IMR-90 (cell line): ENCODE results near the gene ARPC1A. TPM values are rescaled to one million over a fixed set of nuclear protein-coding genes. Genes with fewer than 3 reads are reported as not detected.

ENCODE experiments used
- ATAC-seq: fragments of 200-7000 bp; cut with Tn5 transposase; 2 replicates; pipeline ENCODE4 v1.9.1; 2020; ENCODE audit warnings: low read depth, mild to moderate bottlenecking, moderate library complexity
- BruUV-seq: library from RNA; stranded (reverse); fragments of 400-500 nt; replicated peaks from 2 replicates; lab custom pipeline; 2021; lab: Mats Ljungman, UMichigan
- CTCF ChIA-PET: fragments of 300-600 bp; formaldehyde crosslinking; extraction: SDS; loops from one replicate; lab custom pipeline; 2021; ENCODE audit warnings: antibody characterized with exemption; lab: Yijun Ruan, JAX
- POLR2A ChIA-PET: fragments of 300-600 bp; sonication (Branson Sonifier 250); formaldehyde crosslinking; loops from one replicate; lab custom pipeline; 2022; ENCODE audit warnings: antibody characterized with exemption; ENCODE audit not compliant: unreplicated experiment; lab: Charles Lee
- DNase-seq: peaks from one replicate; pipeline ENCODE4 v3.0.0; 2013
- H2AFZ ChIP-seq: replicated peaks from 2 replicates; pipeline ENCODE3; 2013; ENCODE audit warnings: low read length, mild to moderate bottlenecking; ENCODE audit not compliant: poor library complexity
- H2AK5ac ChIP-seq: 2 replicates; pipeline ENCODE4 v1.6.1; 2013; ENCODE audit warnings: low read depth, low read length, inconsistent platforms
- H2AK9ac ChIP-seq: replicated peaks from 2 replicates; pipeline ENCODE3; 2013; ENCODE audit warnings: mild to moderate bottlenecking, low read depth, low read length, moderate library complexity; ENCODE audit not compliant: poor library complexity
- H2BK120ac ChIP-seq: 2 replicates; pipeline ENCODE4 v1.6.1; 2013; ENCODE audit warnings: low read depth, low read length, inconsistent platforms
- H2BK15ac ChIP-seq: 3 replicates; pipeline ENCODE4 v1.6.1; 2013; ENCODE audit warnings: low read depth, low read length, inconsistent platforms
- H2BK20ac ChIP-seq: 2 replicates; pipeline ENCODE4 v1.6.1; 2013; ENCODE audit warnings: low read depth, mild to moderate bottlenecking, inconsistent platforms, low read length, moderate library complexity
- H2BK5ac ChIP-seq: 2 replicates; pipeline ENCODE4 v1.6.1; 2013; ENCODE audit warnings: mild to moderate bottlenecking, low read depth, low read length, inconsistent platforms; ENCODE audit not compliant: poor library complexity, severe bottlenecking
- H3K14ac ChIP-seq: replicated peaks from 2 replicates; pipeline ENCODE4 v1.6.1; 2013; ENCODE audit warnings: low read depth, low read length, inconsistent platforms
- H3K18ac ChIP-seq: 2 replicates; pipeline ENCODE4 v1.6.1; 2013; ENCODE audit warnings: low read depth, low read length, control low read depth
- H3K23ac ChIP-seq: 2 replicates; pipeline ENCODE4 v1.6.1; 2013; ENCODE audit warnings: low read depth, low read length, inconsistent platforms
- H3K27ac ChIP-seq: 2 replicates; pipeline ENCODE4 v1.5.1; 2013; ENCODE audit warnings: mild to moderate bottlenecking, control low read depth, low read length; ENCODE audit not compliant: insufficient read depth
- H3K27me3 ChIP-seq: 2 replicates; pipeline ENCODE4 v1.6.1; 2013; ENCODE audit warnings: low read length; ENCODE audit not compliant: control insufficient read depth, insufficient read depth
- H3K36me3 ChIP-seq: 2 replicates; pipeline ENCODE4 v1.6.1; 2013; ENCODE audit warnings: low read length, mixed read lengths; ENCODE audit not compliant: control insufficient read depth, insufficient read depth
- H3K4ac ChIP-seq: 2 replicates; pipeline ENCODE4 v1.6.1; 2013; ENCODE audit warnings: low read depth, low read length, inconsistent platforms
- H3K4me1 ChIP-seq: 2 replicates; pipeline ENCODE4 v1.6.1; 2013; ENCODE audit warnings: low read length, mixed read lengths; ENCODE audit not compliant: control insufficient read depth, insufficient read depth
- H3K4me2 ChIP-seq: 2 replicates; pipeline ENCODE4 v1.6.1; 2013; ENCODE audit warnings: low read depth, mild to moderate bottlenecking, control low read depth, low read length, moderate library complexity
- H3K4me3 ChIP-seq: 2 replicates; pipeline ENCODE4 v1.5.1; 2013; ENCODE audit warnings: low read depth, mild to moderate bottlenecking, control low read depth, low read length, moderate library complexity; ENCODE audit not compliant: insufficient read depth
- H3K56ac ChIP-seq: 2 replicates; pipeline ENCODE4 v1.6.1; 2013; ENCODE audit warnings: low read length, inconsistent platforms; ENCODE audit not compliant: insufficient read depth; ENCODE audit errors: extremely low read depth
- H3K79me1 ChIP-seq, 2 experiments: 2 replicates each; pipeline ENCODE4 v1.6.1; 2013; ENCODE audit warnings: low read length in 2 of 2, inconsistent platforms in 1 of 2, low read depth in 1 of 2
- H3K9ac ChIP-seq: 2 replicates; pipeline ENCODE4 v1.6.1; 2013; ENCODE audit warnings: low read depth, low read length, control low read depth
- H3K9me1 ChIP-seq: 2 replicates; pipeline ENCODE4 v1.6.1; 2013; ENCODE audit warnings: low read length, inconsistent platforms; ENCODE audit not compliant: insufficient read depth
- H3K9me3 ChIP-seq: 2 replicates; pipeline ENCODE4 v1.6.1; 2013; ENCODE audit warnings: low read length; ENCODE audit not compliant: control insufficient read depth, insufficient read depth
- H4K20me1 ChIP-seq: 2 replicates; pipeline ENCODE4 v1.6.1; 2013; ENCODE audit warnings: low read length, inconsistent platforms; ENCODE audit not compliant: insufficient read depth
- H4K5ac ChIP-seq: 2 replicates; pipeline ENCODE4 v1.6.1; 2013; ENCODE audit warnings: mild to moderate bottlenecking, low read depth, low read length, control low read depth
- H4K8ac ChIP-seq, 2 experiments: 2 replicates each; pipeline ENCODE4 v1.6.1; 2013; ENCODE audit warnings: low read depth in 2 of 2, low read length in 2 of 2, control low read depth in 1 of 2, inconsistent platforms in 1 of 2
- H4K91ac ChIP-seq: 2 replicates; pipeline ENCODE4 v1.6.1; 2013; ENCODE audit warnings: low read depth, low read length, inconsistent platforms; ENCODE audit not compliant: insufficient read depth
- BHLHE40 ChIP-seq: fragments of 150-350 bp; IDR thresholded peaks from 2 replicates; pipeline ENCODE4 v1.6.1; 2016; ENCODE audit warnings: mild to moderate bottlenecking, low read depth, low read length
- CEBPB ChIP-seq: IDR thresholded peaks from 2 replicates; pipeline ENCODE4 v1.6.1; 2012; ENCODE audit warnings: low read depth, low read length, improper control_type of control experiment
- CHD1 ChIP-seq: IDR thresholded peaks from 2 replicates; pipeline ENCODE4 v1.6.1; 2012; ENCODE audit warnings: low read depth, low read length, improper control_type of control experiment
- CTCF ChIP-seq: conservative IDR thresholded peaks from 2 replicates; pipeline ENCODE4 v1.5.1; 2012; ENCODE audit warnings: mild to moderate bottlenecking, low read depth, low read length, improper control_type of control experiment
- ELK1 ChIP-seq: fragments of 150-350 bp; IDR thresholded peaks from 2 replicates; pipeline ENCODE4 v1.6.1; 2016; ENCODE audit warnings: low read depth, mild to moderate bottlenecking, low read length, moderate library complexity, borderline replicate concordance
- FOS ChIP-seq: fragments of 150-350 bp; IDR thresholded peaks from 2 replicates; pipeline ENCODE4 v1.6.1; 2016; ENCODE audit warnings: low read depth, low read length
- MAFK ChIP-seq: IDR thresholded peaks from 2 replicates; pipeline ENCODE4 v1.6.1; 2012; ENCODE audit warnings: low read depth, low read length, improper control_type of control experiment
- MAZ ChIP-seq: IDR thresholded peaks from 2 replicates; pipeline ENCODE4 v1.6.1; 2012; ENCODE audit warnings: low read depth, mild to moderate bottlenecking, low read length, improper control_type of control experiment, moderate library complexity, borderline replicate concordance
- MXI1 ChIP-seq: IDR thresholded peaks from 2 replicates; pipeline ENCODE4 v1.6.1; 2012; ENCODE audit warnings: low read depth, mild to moderate bottlenecking, low read length, moderate library complexity, borderline replicate concordance
- NFE2L2 ChIP-seq: fragments of 150-350 bp; IDR thresholded peaks from 2 replicates; pipeline ENCODE4 v1.6.1; 2016; ENCODE audit warnings: low read depth, mild to moderate bottlenecking, low read length
- POLR2A ChIP-seq: IDR thresholded peaks from 2 replicates; pipeline ENCODE4 v1.6.1; 2012; ENCODE audit warnings: mild to moderate bottlenecking, low read depth, low read length
- RAD21 ChIP-seq: IDR thresholded peaks from 2 replicates; pipeline ENCODE4 v1.6.1; 2012; ENCODE audit warnings: low read length, improper control_type of control experiment
- RCOR1 ChIP-seq: IDR thresholded peaks from 2 replicates; pipeline ENCODE4 v1.6.1; 2012; ENCODE audit warnings: mild to moderate bottlenecking, low read length, improper control_type of control experiment; ENCODE audit not compliant: insufficient replicate concordance
- RFX5 ChIP-seq: IDR thresholded peaks from 2 replicates; pipeline ENCODE4 v1.8.0; 2012; ENCODE audit warnings: low read depth, mild to moderate bottlenecking, low read length, moderate library complexity
- SMC3 ChIP-seq: fragments of 150-350 bp; IDR thresholded peaks from 2 replicates; pipeline ENCODE4 v1.6.1; 2016; ENCODE audit warnings: low read depth, mild to moderate bottlenecking, antibody characterized with exemption, low read length, moderate library complexity
- USF2 ChIP-seq: fragments of 150-350 bp; IDR thresholded peaks from 2 replicates; pipeline ENCODE4 v1.6.1; 2017; ENCODE audit warnings: mild to moderate bottlenecking, antibody characterized with exemption, low read length, low read depth
- WGBS, 2 experiments: methylation state at CpG; one replicate each; pipeline versions ENCODE4 v1.1.5 to v1.1.7; 2013; ENCODE audit warnings: missing lambda C conversion rate in 2 of 2; ENCODE audit not compliant: insufficient read length in 1 of 2; ENCODE audit errors: extremely low coverage in 2 of 2; 5-methylcytosine and 5-hydroxymethylcytosine counted together
- dilution Hi-C: fragments of 300-500 bp; cut with HindIII; formaldehyde crosslinking; loops from one replicate; pipeline ENCODE4 v1.14.3; 2018; ENCODE audit warnings: low sequenced_read_pairs; ENCODE audit not compliant: unreplicated experiment
- in situ Hi-C: fragments of 300-500 bp; cut with MboI; formaldehyde crosslinking; loops from 3 replicates; pipeline ENCODE4 v1.14.3; 2019; ENCODE audit warnings: low sequenced_read_pairs, inconsistent platforms, mixed read lengths
- intact Hi-C: fragments of 100-400 bp; cut with micrococcal nuclease; formaldehyde crosslinking; loops from 2 replicates; pipeline ENCODE4 v1.10.0; 2022
- polyA plus RNA-seq, 3 experiments: library from polyadenylated mRNA; depleted of rRNA; stranded (reverse); fragments of >200 nt; gene quantifications; 2 replicates each; pipeline ENCODE4 v1.2.3, GENCODE V29; 2012; ENCODE audit warnings: low replicate concordance in 1 of 3
- total RNA-seq: library from RNA; depleted of rRNA; stranded (reverse); fragments of >200 nt; gene quantifications from 2 replicates; pipeline ENCODE4 v1.2.3, GENCODE V29; 2012

The ARPC1A gene
- total and polyA plus RNA-seq, 2 of the 4 experiments (the other 2 are of a cell fraction), result 253 to 327 TPM

- H3K4me2 ChIP-seq, result no peak overlapping the region
- H3K9ac ChIP-seq, result no peak overlapping the region
- H3K79me1 ChIP-seq, result no peaks in the 10 kb centered on the region
- in situ Hi-C loops (loop anchor here (5.0 kb wide), 1 partner anchor 267 kb away; no protein-coding TSS in a partner anchor), dilution Hi-C loops (no loop called here), intact Hi-C loops (no loop called here)
- H2AK5ac ChIP-seq, result no peak overlapping the region
- H3K56ac ChIP-seq, result no peak overlapping the region
- H3K23ac ChIP-seq, result no peak overlapping the region
- no peak overlapping the region for H3K4ac ChIP-seq
- peaks cover 2% of the 10 kb centered on the region; the same call in 1 of the 2 replicates for H3K9me1 ChIP-seq
- ATAC-seq, result no peak
- no peak overlapping the region for H4K5ac ChIP-seq
- peaks cover 7% of the 10 kb centered on the region for H3K9me3 ChIP-seq
- no peak overlapping the region for H2BK20ac ChIP-seq
- H2BK15ac ChIP-seq, result no peak overlapping the region
- no peaks in the 10 kb centered on the region for H3K4me1 ChIP-seq
- no peaks in the 10 kb centered on the region for H4K20me1 ChIP-seq
- H2AK9ac ChIP-seq, result no peak overlapping the region
- no peak overlapping the region for H3K27ac ChIP-seq
- no peak overlapping the region for H3K14ac ChIP-seq
- H3K18ac ChIP-seq, result no peak overlapping the region
- no peak overlapping the region for H2AFZ ChIP-seq
- no peak overlapping the region for H2BK120ac ChIP-seq
- DNase-seq, result no peak
- H3K36me3 ChIP-seq, result no peaks in the 10 kb centered on the region
- H3K27me3 ChIP-seq, result no peaks in the 10 kb centered on the region
- BruUV-seq, result no TSS peak
- H2BK5ac ChIP-seq, result no peak overlapping the region
- CTCF ChIA-PET, result interaction anchor here (0.6 kb wide), 1 partner anchor 10 kb away, joined by 6 read pairs; no protein-coding TSS in a partner anchor
- no peak overlapping the region for H4K91ac ChIP-seq
- POLR2A ChIA-PET, result no interaction called here
- H4K8ac ChIP-seq, result no peak overlapping the region
- TF ChIP-seq SMC3 (no peak), RFX5 (no peak), NFE2L2 (no peak), CTCF (no peak), FOS (no peak), MAFK (no peak), CHD1 (no peak), RAD21 (no peak), MXI1 (no peak), BHLHE40 (no peak), CEBPB (no peak), RCOR1 (no peak), USF2 (no peak), MAZ (no peak), POLR2A (no peak), ELK1 (no peak)
- no peak overlapping the region for H3K4me3 ChIP-seq
- WGBS, 2 experiments, result no CpG with 5 or more reads among the region's 7 CpGs
These were observed 16.6 kb upstream of the ARPC1A start for GRCh38 chr7:99309111-99309510.
